Activated B cell treated with CpG ODN at 0.5 μM for 24 hours (primary cell): ENCODE measurements around the gene EML6. TPM values are rescaled to one million over a fixed set of nuclear protein-coding genes. Genes with fewer than 3 reads are reported as not detected.

ENCODE experiments used
- ATAC-seq: fragments of 200-7000 bp; cut with Tn5 transposase; one replicate; pipeline ENCODE4 v1.10.0; 2021; ENCODE audit warnings: low read depth, mild to moderate bottlenecking, moderate library complexity
- CTCF ChIA-PET: fragments of 350-600 bp; sonication (Branson Sonifier 250); formaldehyde crosslinking; loops from one replicate; lab custom pipeline; 2021; ENCODE audit warnings: antibody characterized with exemption; lab: Charles Lee
- POLR2A ChIA-PET: fragments of 350-600 bp; sonication (Branson Sonifier 250); formaldehyde crosslinking; loops from one replicate; lab custom pipeline; 2021; ENCODE audit warnings: antibody characterized with exemption; lab: Charles Lee
- DNase-seq: peaks from one replicate; pipeline ENCODE4 v3.0.0; 2022
- H3K27ac Mint-ChIP-seq: one replicate; pipeline ENCODE4 v1.8.0; 2020; ENCODE audit warnings: mixed read lengths
- H3K27me3 Mint-ChIP-seq: one replicate; pipeline ENCODE4 v1.8.0; 2021; ENCODE audit warnings: mixed read lengths
- H3K36me3 Mint-ChIP-seq: one replicate; pipeline ENCODE4 v1.8.0; 2021; ENCODE audit warnings: low read depth, mixed read lengths
- H3K4me1 Mint-ChIP-seq: one replicate; pipeline ENCODE4 v1.8.0; 2021; ENCODE audit warnings: mixed read lengths
- H3K4me3 Mint-ChIP-seq: one replicate; pipeline ENCODE4 v1.8.0; 2020; ENCODE audit warnings: mild to moderate bottlenecking, mixed read lengths
- H3K9me3 Mint-ChIP-seq: one replicate; pipeline ENCODE4 v1.8.0; 2020; ENCODE audit warnings: mixed read lengths
- intact Hi-C: fragments of 100-400 bp; cut with micrococcal nuclease; formaldehyde crosslinking; loops from one replicate; pipeline ENCODE4 v1.15.1; 2024
- total RNA-seq: library from RNA; stranded (reverse); gene quantifications from 2 replicates; pipeline ENCODE4 v1.2.3, GENCODE V29; 2022
- TF ChIP-seq, protein P1 (sequence below): fragments of 200-600 bp; IDR thresholded peaks from one replicate; pipeline ENCODE4 v1.8.0; 2022; ENCODE audit warnings: antibody characterized with exemption, mild to moderate bottlenecking

EML6 gene
- total RNA-seq, 1 donor from 2014 or later: 31.5 TPM

DNA sequence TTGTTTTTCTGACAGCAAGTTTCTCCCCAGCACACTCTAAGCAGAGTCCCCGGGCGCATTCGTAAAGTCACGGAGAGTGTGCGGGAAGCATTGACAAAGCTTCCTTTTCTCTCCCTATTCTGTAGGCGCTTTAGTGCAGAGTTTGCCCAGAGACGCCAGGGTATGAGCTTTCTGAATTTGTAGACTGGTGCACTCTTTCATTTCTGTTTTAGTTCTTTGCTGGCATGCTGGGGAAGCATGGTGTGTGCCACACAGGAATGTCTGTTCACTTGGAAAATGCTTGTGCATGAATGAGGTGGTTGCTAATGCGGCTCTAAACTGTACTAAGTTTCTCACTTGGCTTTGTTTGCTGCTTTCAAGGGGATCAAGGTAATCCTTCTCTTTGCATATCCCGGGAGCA is 224.2 kb downstream of the EML6 start:
- CTCF ChIA-PET: no interaction called here
- Mint-ChIP-seq H3K4me1 (no peaks in the 10 kb centered on the region), H3K27me3 (no peaks in the 10 kb centered on the region), H3K9me3 (no peaks in the 10 kb centered on the region), H3K27ac (no peak overlapping the region), H3K4me3 (no peak overlapping the region), H3K36me3 (peaks cover 14% of the 10 kb centered on the region)
- DNase-seq: no peak
- TF ChIP-seq, protein P1, sequence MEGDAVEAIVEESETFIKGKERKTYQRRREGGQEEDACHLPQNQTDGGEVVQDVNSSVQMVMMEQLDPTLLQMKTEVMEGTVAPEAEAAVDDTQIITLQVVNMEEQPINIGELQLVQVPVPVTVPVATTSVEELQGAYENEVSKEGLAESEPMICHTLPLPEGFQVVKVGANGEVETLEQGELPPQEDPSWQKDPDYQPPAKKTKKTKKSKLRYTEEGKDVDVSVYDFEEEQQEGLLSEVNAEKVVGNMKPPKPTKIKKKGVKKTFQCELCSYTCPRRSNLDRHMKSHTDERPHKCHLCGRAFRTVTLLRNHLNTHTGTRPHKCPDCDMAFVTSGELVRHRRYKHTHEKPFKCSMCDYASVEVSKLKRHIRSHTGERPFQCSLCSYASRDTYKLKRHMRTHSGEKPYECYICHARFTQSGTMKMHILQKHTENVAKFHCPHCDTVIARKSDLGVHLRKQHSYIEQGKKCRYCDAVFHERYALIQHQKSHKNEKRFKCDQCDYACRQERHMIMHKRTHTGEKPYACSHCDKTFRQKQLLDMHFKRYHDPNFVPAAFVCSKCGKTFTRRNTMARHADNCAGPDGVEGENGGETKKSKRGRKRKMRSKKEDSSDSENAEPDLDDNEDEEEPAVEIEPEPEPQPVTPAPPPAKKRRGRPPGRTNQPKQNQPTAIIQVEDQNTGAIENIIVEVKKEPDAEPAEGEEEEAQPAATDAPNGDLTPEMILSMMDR: no peak
- intact Hi-C loops: no loop called here
- ATAC-seq: no peak
- POLR2A ChIA-PET: no interaction called here

DNA sequence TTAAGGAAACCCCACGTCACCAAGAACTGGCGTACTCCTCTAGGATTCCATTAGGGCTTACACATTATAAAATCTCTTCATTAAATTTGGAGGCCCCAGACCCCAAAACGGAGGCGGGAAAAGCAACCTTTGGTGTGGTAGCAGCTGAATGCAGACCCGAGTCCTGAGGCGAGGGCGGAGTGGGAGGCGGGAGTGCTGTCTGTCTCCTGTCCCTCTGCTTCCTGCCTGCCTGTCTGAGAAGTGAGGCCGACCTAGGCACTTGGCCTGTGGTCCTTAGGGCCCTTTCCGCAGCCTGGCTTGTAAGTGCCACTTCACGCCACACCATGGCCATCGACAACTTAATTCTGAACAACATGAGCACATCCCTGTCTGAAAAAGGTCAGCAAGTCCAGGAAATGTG is 224.7 kb downstream of the EML6 start:
- no peaks in the 10 kb centered on the region for H3K9me3 Mint-ChIP-seq
- POLR2A ChIA-PET: no interaction called here
- peaks cover 14% of the 10 kb centered on the region for H3K36me3 Mint-ChIP-seq
- H3K4me3 Mint-ChIP-seq: no peak overlapping the region
- TF ChIP-seq, protein P1: no peak
- H3K27ac Mint-ChIP-seq: no peak overlapping the region
- no peaks in the 10 kb centered on the region for H3K27me3 Mint-ChIP-seq
- CTCF ChIA-PET: no interaction called here
- no peak for DNase-seq
- intact Hi-C loops: no loop called here
- no peak for ATAC-seq
- H3K4me1 Mint-ChIP-seq: no peaks in the 10 kb centered on the region

DNA sequence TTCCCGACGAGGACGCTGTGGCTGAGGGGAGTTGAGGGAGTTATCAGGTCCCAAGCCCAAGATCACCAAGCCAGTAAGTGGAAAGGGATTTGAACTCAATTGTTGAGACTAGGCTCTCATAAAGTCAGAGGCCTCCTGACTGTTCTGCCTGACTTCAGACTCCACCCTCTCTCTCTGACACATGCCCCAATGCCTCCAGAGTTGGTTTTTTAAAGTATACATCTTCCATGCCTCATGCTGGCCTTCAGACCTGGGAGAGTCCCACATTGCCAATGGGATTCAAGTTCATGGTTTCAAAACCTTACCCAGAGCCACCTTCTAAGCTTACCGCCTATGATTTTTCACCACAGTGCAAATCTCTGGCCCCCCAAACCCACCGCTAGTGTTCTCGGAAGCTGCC is 226.0 kb downstream of the EML6 start:
- DNase-seq: no peak
- H3K36me3 Mint-ChIP-seq: peaks cover 14% of the 10 kb centered on the region
- TF ChIP-seq, protein P1: no peak
- no peaks in the 10 kb centered on the region for H3K9me3 Mint-ChIP-seq
- ChIA-PET POLR2A (no interaction called here), CTCF (no interaction called here)
- ATAC-seq: no peak
- no peak overlapping the region for H3K4me3 Mint-ChIP-seq
- H3K4me1 Mint-ChIP-seq: no peaks in the 10 kb centered on the region
- intact Hi-C loops: no loop called here
- no peaks in the 10 kb centered on the region for H3K27me3 Mint-ChIP-seq
- no peak overlapping the region for H3K27ac Mint-ChIP-seq

DNA sequence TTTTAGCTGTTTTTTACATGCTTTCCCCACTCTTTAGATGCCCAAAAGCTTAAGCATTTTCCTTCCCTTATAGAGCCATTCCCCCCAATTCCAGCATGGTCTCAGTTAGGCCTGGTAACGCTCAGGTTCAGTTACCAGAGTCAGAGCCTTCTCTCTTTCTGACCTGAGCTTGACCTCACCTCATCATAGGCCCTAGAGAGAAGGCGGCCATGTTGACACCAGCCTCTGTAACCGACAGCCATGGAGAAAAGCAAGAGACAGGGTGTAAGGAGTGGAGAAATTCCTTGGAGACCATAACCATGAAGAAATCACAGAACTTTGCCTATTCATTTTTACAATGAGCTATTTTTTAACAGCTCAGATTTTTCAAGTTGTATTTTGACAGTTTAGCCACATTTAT is 227.3 kb downstream of the EML6 start:
- H3K27ac Mint-ChIP-seq: no peak overlapping the region
- ATAC-seq (no peak), DNase-seq (no peak)
- ChIA-PET CTCF (no interaction called here), POLR2A (no interaction called here)
- H3K27me3 Mint-ChIP-seq: no peaks in the 10 kb centered on the region
- no peaks in the 10 kb centered on the region for H3K9me3 Mint-ChIP-seq
- TF ChIP-seq, protein P1: no peak
- no peaks in the 10 kb centered on the region for H3K4me1 Mint-ChIP-seq
- H3K4me3 Mint-ChIP-seq: no peak overlapping the region
- intact Hi-C loops: no loop called here
- H3K36me3 Mint-ChIP-seq: peaks cover 14% of the 10 kb centered on the region

DNA sequence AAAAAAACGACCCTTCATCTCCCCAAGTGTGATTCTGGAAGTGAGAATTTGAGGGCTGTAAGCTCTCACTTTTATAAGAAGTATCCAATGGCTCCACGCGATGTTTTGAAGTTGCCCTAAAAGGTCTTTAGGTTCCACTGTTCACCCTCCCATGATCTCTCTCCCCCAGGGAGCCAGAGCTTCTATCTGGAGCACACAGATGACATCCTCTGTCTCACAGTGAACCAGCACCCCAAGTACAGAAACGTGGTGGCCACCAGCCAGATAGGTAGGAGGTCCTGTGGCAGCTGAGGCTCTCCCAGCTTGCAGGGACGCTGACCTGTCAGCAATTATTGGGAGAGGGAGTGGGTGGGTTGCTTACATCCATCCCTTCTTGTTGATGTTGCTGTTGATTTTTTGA is 229.0 kb downstream of the EML6 start:
- ChIA-PET CTCF (no interaction called here), POLR2A (interaction anchor here (0.5 kb wide), 1 partner anchor 15 kb away, joined by 3 read pairs; no protein-coding TSS in a partner anchor)
- H3K27me3 Mint-ChIP-seq: no peaks in the 10 kb centered on the region
- intact Hi-C loops: no loop called here
- H3K4me3 Mint-ChIP-seq: no peak overlapping the region
- no peaks in the 10 kb centered on the region for H3K4me1 Mint-ChIP-seq
- TF ChIP-seq, protein P1: no peak
- ATAC-seq: no peak
- no peak overlapping the region for H3K27ac Mint-ChIP-seq
- DNase-seq: no peak
- H3K36me3 Mint-ChIP-seq: peaks cover 14% of the 10 kb centered on the region
- no peaks in the 10 kb centered on the region for H3K9me3 Mint-ChIP-seq
